GM18508 (cell line): ENCODE data around the gene TBX20.
"Not testable (repeated sequence)": the region's sequence is repeated elsewhere in the genome, so short reads cannot be mapped to it uniquely, and the experiment has no call there.

Source experiments
- ATAC-seq: cut with Tn5 transposase; IDR thresholded peaks from one replicate; pipeline ENCODE4 v1.9.1; 2021; ENCODE audit warnings: moderate number of reproducible peaks; ENCODE audit not compliant: insufficient read depth, unreplicated experiment

Gene TBX20

DNA sequence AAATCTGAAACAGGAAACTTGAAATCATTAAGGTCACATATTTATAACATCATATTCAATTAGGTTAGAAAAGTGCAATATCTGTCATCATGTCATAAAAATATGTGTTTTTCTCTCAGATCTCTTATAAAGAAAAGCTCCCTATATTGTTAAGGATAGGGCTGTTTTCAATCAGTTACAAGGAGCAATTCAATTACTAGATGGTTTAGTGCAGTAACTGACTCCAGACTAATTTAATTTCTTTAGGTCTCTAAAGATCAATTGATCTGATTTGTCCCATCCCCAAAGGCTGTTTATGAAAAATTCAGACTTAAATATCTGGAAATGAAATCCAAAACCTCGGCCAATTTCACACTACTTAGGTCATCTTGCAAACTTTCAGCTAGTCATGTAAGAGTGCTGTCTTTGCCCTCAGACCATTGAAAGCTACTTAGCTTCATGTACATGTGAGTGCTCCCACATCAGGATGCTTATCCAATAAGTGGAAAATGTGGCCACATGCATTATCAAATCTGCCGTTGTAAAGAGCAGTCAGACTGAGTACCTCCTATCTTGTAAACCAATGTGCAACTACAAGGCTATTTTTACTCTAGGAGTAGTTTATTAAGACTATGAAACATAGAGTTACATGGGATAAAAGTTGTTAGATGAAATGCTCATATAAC is 24.7 kb downstream of the TBX20 start:
- not testable (repeated sequence) for ATAC-seq

- ATAC-seq: not testable (repeated sequence)
Observed at GRCh38 chr7:35228496-35229051, 25.3 kb downstream of the TBX20 start.

GRCh38 chr7:35227438-35227837 is 26.5 kb downstream of the TBX20 start:
- ATAC-seq: not testable (repeated sequence)

GRCh38 chr7:35222445-35222844 is 31.5 kb downstream of the TBX20 start:
- not testable (repeated sequence) for ATAC-seq

GRCh38 chr7:35220176-35220575 is 33.7 kb downstream of the TBX20 start:
- not testable (repeated sequence) for ATAC-seq

- ATAC-seq: not testable (repeated sequence)
Observed at GRCh38 chr7:35216033-35216432, 37.9 kb downstream of the TBX20 start.

DNA sequence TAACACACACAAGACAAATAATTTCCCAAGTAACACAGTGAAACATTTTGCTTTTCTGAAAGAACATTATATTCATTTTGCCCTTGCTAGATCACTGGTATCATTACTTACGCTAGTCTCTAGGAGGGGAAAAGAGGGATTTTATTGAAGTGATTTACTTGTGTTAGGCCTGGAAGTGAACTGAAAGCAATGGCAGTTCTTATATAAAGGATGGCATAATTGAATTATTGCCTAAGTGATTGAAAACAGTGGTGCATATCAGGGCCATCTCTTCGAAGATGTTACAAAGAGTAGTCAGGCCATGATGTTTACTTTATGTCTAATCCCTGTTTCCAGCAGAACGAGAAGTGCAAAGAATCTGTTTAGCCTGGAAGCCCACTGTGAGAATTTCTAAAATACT is 38.8 kb downstream of the TBX20 start:
- ATAC-seq: not testable (repeated sequence)

GRCh38 chr7:35206924-35207323 is 47.0 kb downstream of the TBX20 start:
- not testable (repeated sequence) for ATAC-seq

DNA sequence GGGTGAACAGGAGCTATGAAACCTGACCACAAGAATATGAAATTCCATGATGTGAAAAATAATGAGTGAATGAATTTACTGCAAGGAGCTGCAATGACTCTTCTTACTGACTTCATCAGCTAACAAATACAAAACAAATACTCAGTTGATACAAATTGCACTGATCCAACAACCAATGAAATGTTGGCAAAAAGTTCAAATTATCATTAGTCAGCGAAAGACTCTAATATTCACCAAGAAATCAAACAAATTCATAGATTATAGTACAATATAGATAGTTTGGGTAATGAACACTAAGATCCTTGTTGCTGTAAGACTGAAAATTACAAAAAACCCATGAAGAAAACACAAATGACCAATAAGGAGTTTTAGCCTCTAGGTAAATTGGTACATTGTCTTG is 49.0 kb downstream of the TBX20 start:
- ATAC-seq: not testable (repeated sequence)

DNA sequence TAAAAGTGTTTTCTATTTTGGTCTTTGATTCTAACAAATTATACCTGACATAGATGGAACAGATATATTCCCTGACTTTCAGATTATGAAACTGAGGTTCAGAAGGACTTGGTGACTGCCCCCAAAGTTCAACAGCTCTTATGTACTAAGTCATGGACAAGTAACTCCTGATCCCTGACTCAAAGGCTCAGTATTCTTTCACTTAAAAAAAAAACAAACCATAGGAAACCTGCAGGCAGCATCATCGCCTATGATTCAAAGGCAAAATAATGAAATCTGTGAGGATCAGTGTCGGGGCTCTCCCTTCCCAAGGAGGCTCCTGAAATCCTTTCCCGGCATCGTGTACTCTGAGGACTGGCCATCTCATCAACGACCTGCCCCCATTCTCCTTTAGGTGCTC is 49.9 kb downstream of the TBX20 start:
- ATAC-seq: not testable (repeated sequence)

- not testable (repeated sequence) for ATAC-seq
Observed at GRCh38 chr7:35202353-35202752, 51.5 kb downstream of the TBX20 start.

- not testable (repeated sequence) for ATAC-seq
Observed at GRCh38 chr7:35200170-35200569, 53.7 kb downstream of the TBX20 start.

DNA sequence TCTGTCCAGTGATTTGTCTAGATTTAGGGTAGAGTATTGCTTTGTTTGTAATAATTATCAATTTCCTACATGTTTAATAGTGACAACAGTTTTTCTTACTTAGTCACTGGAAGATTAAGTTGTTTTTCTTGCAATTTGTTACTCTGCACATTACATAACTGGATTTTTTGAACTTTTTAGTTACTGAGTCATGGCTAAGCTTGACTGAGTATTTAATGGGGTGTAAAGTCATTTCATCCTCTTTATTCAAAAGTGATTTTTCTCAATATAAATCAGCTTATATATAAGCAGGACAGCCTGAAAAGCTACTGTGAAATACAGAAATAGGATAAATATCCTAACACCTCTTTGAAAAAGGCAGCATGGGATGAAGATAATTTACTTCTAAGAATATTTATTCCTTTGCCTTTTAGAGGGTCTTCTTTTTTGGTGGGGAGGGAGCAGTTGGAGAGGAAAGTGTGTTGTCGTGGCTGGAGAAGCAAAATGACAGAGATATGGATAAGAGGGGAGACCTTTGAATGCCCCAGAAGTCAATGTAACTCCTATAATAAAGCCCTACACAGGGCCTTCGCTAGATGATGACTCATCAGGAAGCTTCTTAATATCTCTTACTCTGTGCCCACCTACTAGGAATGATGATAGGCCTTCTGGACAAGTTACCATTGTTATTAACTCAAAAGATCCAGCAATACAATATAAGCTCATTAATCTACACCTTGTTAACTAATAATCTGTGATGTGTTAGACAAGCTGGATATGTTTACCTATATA is 55.3 kb downstream of the TBX20 start:
- ATAC-seq: not testable (repeated sequence)

- ATAC-seq: not testable (repeated sequence)
Observed at GRCh38 chr7:35191571-35191970, 62.3 kb downstream of the TBX20 start.

GRCh38 chr7:35190146-35190773 is 63.6 kb downstream of the TBX20 start:
- ATAC-seq: not testable (repeated sequence)

DNA sequence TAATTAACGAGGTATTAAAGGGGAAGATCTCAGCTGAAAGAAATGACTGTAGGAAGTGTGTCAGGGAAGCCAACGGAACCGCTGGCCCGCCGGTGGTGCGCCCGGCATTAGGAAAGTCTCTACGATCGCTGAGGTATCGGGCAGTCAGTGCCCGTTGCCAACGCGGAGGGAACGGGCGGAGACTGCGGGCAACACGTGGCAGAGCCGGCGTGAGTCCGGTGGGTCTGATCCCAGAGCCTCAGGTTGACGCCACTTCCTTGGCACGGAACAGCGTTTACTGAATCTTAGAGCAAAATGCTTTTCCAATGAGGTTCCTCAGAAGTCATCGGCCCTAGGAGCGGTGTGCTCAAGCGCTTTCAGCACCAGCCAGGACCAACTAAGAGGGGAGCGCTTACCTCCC is 67.1 kb downstream of the TBX20 start:
- not testable (repeated sequence) for ATAC-seq

- no peak for ATAC-seq
Observed at GRCh38 chr7:35185908-35186731, 67.8 kb downstream of the TBX20 start.

- ATAC-seq: not testable (repeated sequence)
Observed at GRCh38 chr7:35185578-35185907, 68.4 kb downstream of the TBX20 start.

DNA sequence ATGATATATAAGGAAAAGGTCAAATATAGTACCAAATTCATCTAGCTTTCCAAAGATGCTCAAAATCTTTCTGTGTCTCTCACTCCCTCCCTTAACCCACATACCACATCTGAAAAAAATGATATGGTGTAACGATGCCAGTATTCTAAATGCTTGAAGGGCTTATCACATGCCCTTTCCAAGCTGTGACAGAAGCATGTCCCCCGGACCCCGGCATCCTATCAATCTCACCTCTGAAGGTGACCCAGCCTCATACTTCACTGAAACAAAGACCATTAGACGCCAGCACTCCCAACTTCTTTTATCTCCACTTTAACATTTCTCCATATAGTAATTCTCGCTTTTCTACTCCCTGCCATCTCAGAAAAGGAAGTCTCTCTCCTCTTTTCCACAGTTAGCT is 68.9 kb downstream of the TBX20 start:
- not testable (repeated sequence) for ATAC-seq

DNA sequence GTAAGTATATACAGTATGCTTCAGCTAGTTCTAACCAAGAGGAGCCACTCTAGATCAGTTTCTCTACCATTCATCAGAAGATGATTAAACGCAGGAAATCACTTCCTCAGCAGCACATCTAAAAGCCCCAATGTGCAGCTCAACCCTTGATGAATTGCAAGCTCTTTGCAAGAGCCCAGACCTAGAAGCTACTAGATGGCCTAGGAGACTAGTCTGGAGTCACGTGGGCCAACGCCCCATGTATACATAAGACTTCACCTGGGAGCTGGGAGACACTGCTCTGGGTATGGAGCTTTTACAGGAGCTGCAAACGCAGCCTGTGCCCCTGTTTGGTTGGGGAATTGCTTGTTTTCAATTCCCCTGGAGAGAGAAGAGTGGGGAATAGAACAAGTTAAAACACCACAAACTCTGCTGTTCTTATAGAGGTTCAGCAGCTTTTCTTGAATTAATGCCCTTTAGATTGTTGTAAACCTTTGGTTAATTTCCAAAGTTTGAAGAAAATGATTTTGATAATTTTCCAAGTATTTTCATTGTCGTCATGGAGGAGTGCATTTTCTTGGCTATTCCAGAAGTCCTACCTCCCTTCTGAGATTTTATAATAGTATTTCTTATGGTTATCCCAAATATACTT is 69.9 kb downstream of the TBX20 start:
- not testable (repeated sequence) for ATAC-seq
